PC-3 (cell line): ENCODE measurements around the gene MCU. TPM values are rescaled to one million over a fixed set of nuclear protein-coding genes. Genes with fewer than 3 reads are reported as not detected.

Experiments used
- ATAC-seq: fragments of 200-7000 bp; cut with Tn5 transposase; 2 replicates; pipeline ENCODE4 v1.9.1; 2020; ENCODE audit warnings: mild to moderate bottlenecking, moderate library complexity
- BruUV-seq: library from RNA; stranded (reverse); fragments of 400-500 nt; replicated peaks from 2 replicates; lab custom pipeline; 2021; lab: Mats Ljungman, UMichigan
- CTCF ChIA-PET: fragments of 300-600 bp; sonication (Branson Sonifier 250); formaldehyde crosslinking; loops from one replicate; lab custom pipeline; 2022; ENCODE audit warnings: antibody characterized with exemption; lab: Charles Lee
- POLR2A ChIA-PET: fragments of 300-600 bp; sonication (Branson Sonifier 250); formaldehyde crosslinking; loops from one replicate; lab custom pipeline; 2022; ENCODE audit warnings: antibody characterized with exemption; ENCODE audit not compliant: unreplicated experiment; lab: Charles Lee
- DNase-seq: peaks from one replicate; pipeline ENCODE4 v3.0.0-alpha.2; 2015
- H2AFZ ChIP-seq: fragments of 300-600 bp; sonication (generic); 2 replicates; pipeline ENCODE4 v1.6.0; 2016; ENCODE audit warnings: antibody characterized with exemption, low read length
- H3F3A ChIP-seq: fragments of 300-600 bp; sonication (generic); one replicate; pipeline ENCODE4 v1.6.0; 2017; ENCODE audit warnings: antibody characterized with exemption, low read length, control low read depth, mild to moderate bottlenecking; ENCODE audit not compliant: unreplicated experiment
- H3K27ac ChIP-seq: fragments of 300-600 bp; sonication (generic); 2 replicates; pipeline ENCODE4 v1.5.1; 2016; ENCODE audit warnings: mild to moderate bottlenecking, low read length
- H3K27me3 ChIP-seq: fragments of 300-600 bp; sonication (generic); 2 replicates; pipeline ENCODE4 v1.6.1; 2016; ENCODE audit warnings: low read length, mixed read lengths
- H3K36me3 ChIP-seq: fragments of 300-600 bp; sonication (generic); 2 replicates; pipeline ENCODE4 v1.6.1; 2016; ENCODE audit warnings: low read depth, mixed run types, low read length, mixed read lengths
- H3K4me1 ChIP-seq: fragments of 300-600 bp; sonication (generic); 2 replicates; pipeline ENCODE4 v1.5.1; 2016; ENCODE audit warnings: low read length; ENCODE audit not compliant: insufficient read depth
- H3K4me2 ChIP-seq: fragments of 300-600 bp; sonication (generic); 2 replicates; pipeline ENCODE4 v1.6.0; 2016; ENCODE audit warnings: low read length
- H3K4me3 ChIP-seq: fragments of 300-600 bp; sonication (generic); 2 replicates; pipeline ENCODE4 v1.5.1; 2016; ENCODE audit warnings: mild to moderate bottlenecking, low read length, mixed read lengths
- H3K79me2 ChIP-seq: fragments of 300-600 bp; sonication (generic); 2 replicates; pipeline ENCODE4 v1.6.1; 2017; ENCODE audit warnings: low read length, mixed read lengths
- H3K9ac ChIP-seq: fragments of 300-600 bp; sonication (generic); 2 replicates; pipeline ENCODE4 v1.6.0; 2016; ENCODE audit warnings: mild to moderate bottlenecking, low read length
- H3K9me2 ChIP-seq: fragments of 300-600 bp; sonication (generic); replicated peaks from 2 replicates; pipeline ENCODE4 v1.6.1; 2016; ENCODE audit warnings: mixed run types, low read length, mixed read lengths
- H3K9me3 ChIP-seq: fragments of 300-600 bp; sonication (generic); 2 replicates; pipeline ENCODE4 v1.6.1; 2016; ENCODE audit warnings: low read length, mixed read lengths
- H4K20me1 ChIP-seq: fragments of 300-600 bp; sonication (generic); 2 replicates; pipeline ENCODE4 v1.6.1; 2016; ENCODE audit warnings: low read length, mixed read lengths
- EZH2 ChIP-seq: fragments of 300-600 bp; sonication (generic); IDR thresholded peaks from one replicate; pipeline ENCODE4 v1.6.1; 2017; ENCODE audit warnings: antibody characterized with exemption, mild to moderate bottlenecking, low read length; ENCODE audit not compliant: unreplicated experiment
- EZH2phosphoT487 ChIP-seq: fragments of 300-600 bp; sonication (generic); IDR thresholded peaks from 2 replicates; pipeline ENCODE4 v1.6.1; 2018; ENCODE audit warnings: mild to moderate bottlenecking, antibody characterized with exemption, low read length, borderline replicate concordance
- intact Hi-C: fragments of 100-400 bp; cut with micrococcal nuclease; formaldehyde crosslinking; loops from 2 replicates; pipeline ENCODE4 v1.9.0; 2023
- total RNA-seq: library from RNA; depleted of rRNA; stranded (reverse); fragments of >200 nt; gene quantifications from 2 replicates; pipeline ENCODE4 v1.2.3, GENCODE V29; 2014
- TF ChIP-seq, protein P1 (sequence below): fragments of 300-600 bp; sonication (generic); conservative IDR thresholded peaks from 2 replicates; pipeline ENCODE4 v1.5.1; 2017; ENCODE audit warnings: antibody characterized with exemption, low read depth, mild to moderate bottlenecking, low read length

Gene MCU
- total RNA-seq, 1 experiment from 2014 or later: 21.5 TPM

DNA sequence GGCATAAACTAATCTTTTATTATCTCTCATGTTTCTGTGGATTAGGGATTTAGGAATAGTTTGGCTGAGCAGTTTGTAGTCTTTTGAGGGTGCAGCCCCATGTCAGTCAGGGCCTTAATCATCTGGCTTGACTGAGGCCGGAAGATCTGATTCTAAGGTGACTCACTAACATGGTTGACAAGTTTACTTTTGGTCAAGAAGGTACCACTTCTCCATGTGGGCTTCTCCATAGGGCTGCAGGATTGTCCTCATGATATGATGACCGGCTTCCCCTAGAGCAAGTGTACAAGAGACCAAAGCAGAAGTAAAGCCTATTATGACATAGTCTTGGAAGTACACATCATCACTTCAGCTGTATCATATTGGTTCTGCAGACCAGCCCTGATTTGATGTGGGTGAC lies 155.7 kb downstream of the MCU start:
- Histone ChIP-seq H3K9me3 (0 out of 2 replicates have a peak, but pooled peaks cover 12% of the 10 kb centered on the region), H3K36me3 (no peaks in the 10 kb centered on the region; the same call in 1 of the 2 replicates), H3K4me1 (peaks cover 25% of the 10 kb centered on the region), H3K4me2 (no peak overlapping the region), H3K27ac (no peak overlapping the region), H3K27me3 (no peaks in the 10 kb centered on the region), H3K79me2 (no peaks in the 10 kb centered on the region), H2AFZ (no peak overlapping the region), H3K4me3 (no peak overlapping the region), H4K20me1 (no peaks in the 10 kb centered on the region), H3K9ac (no peak overlapping the region), H3F3A (no peaks in the 10 kb centered on the region), H3K9me2 (0 out of 2 replicates have a peak, but pooled peaks cover 8% of the 10 kb centered on the region)
- ChIA-PET CTCF (no interaction called here), POLR2A (no interaction called here)
- DNase-seq (peak; percentile 87), ATAC-seq (peak; percentile 41)
- BruUV-seq: no TSS peak
- TF ChIP-seq EZH2: no peak
- no peak for TF ChIP-seq EZH2phosphoT487
- TF ChIP-seq, protein P1, sequence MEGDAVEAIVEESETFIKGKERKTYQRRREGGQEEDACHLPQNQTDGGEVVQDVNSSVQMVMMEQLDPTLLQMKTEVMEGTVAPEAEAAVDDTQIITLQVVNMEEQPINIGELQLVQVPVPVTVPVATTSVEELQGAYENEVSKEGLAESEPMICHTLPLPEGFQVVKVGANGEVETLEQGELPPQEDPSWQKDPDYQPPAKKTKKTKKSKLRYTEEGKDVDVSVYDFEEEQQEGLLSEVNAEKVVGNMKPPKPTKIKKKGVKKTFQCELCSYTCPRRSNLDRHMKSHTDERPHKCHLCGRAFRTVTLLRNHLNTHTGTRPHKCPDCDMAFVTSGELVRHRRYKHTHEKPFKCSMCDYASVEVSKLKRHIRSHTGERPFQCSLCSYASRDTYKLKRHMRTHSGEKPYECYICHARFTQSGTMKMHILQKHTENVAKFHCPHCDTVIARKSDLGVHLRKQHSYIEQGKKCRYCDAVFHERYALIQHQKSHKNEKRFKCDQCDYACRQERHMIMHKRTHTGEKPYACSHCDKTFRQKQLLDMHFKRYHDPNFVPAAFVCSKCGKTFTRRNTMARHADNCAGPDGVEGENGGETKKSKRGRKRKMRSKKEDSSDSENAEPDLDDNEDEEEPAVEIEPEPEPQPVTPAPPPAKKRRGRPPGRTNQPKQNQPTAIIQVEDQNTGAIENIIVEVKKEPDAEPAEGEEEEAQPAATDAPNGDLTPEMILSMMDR: no peak
- intact Hi-C loops: loop anchor here (2.0 kb wide), 2 partner anchors 27 to 213 kb away; no protein-coding TSS in a partner anchor

DNA sequence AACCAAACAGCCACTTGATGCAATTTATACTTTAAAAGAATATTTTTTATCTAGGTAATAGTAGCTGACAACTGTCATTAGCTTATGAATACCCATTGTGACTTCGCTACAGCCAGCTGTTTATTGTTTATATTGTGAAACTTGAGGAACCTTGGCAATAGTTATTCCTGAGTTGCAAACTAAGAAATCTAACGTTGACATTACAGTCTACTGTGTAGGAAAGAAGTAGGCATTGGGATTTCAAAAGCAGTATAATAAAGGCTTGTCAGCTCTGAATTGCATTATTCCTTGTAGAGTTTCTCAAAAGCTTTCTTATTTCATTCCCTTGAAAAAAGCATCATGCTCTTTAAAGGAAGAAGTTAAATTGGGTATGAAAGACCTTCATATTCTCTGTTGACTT lies 158.9 kb downstream of the MCU start:
- Histone ChIP-seq H3K9me2 (0 out of 2 replicates have a peak, but pooled peaks cover 8% of the 10 kb centered on the region), H3K36me3 (no peaks in the 10 kb centered on the region; the same call in 1 of the 2 replicates), H2AFZ (no peak overlapping the region), H3K9me3 (0 out of 2 replicates have a peak, but pooled peaks cover 12% of the 10 kb centered on the region), H3K27ac (no peak overlapping the region), H4K20me1 (no peaks in the 10 kb centered on the region), H3F3A (no peaks in the 10 kb centered on the region), H3K9ac (no peak overlapping the region), H3K79me2 (no peaks in the 10 kb centered on the region), H3K4me1 (peaks cover 22% of the 10 kb centered on the region), H3K4me2 (no peak overlapping the region), H3K27me3 (no peaks in the 10 kb centered on the region), H3K4me3 (no peak overlapping the region)
- BruUV-seq: no TSS peak
- POLR2A ChIA-PET: interaction anchor here (0.7 kb wide), 1 partner anchor 333 kb away, joined by 3 read pairs; no protein-coding TSS in a partner anchor
- ATAC-seq: no peak
- DNase-seq: no peak
- intact Hi-C loops: no loop called here
- CTCF ChIA-PET: no interaction called here
- TF ChIP-seq EZH2 (no peak), EZH2phosphoT487 (no peak)
- TF ChIP-seq, protein P1: no peak

DNA sequence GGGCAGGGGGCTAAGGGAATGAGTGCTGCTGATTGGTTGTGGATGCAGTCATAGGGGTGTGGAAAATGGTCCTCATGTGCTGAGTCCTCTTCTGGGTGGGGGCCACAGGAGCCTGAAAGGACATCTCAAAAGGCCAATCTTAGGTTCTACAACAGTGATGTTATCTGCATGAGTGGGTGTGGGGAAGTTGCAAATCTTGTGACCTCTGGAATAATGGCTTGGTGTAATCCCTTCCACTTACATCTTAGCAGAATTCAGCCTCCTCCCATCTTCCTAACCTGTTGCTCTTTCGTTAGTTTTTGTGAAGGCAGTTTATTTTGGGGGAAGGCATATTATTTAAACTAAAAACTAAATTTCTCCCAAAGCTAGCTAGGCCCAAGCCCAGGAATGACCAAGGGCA lies 159.6 kb downstream of the MCU start:
- no peaks in the 10 kb centered on the region for H4K20me1 ChIP-seq
- H3K4me1 ChIP-seq: peaks cover 15% of the 10 kb centered on the region
- H3F3A ChIP-seq: no peaks in the 10 kb centered on the region
- H3K27me3 ChIP-seq: no peaks in the 10 kb centered on the region
- no peak overlapping the region for H3K9ac ChIP-seq
- H3K4me3 ChIP-seq: no peak overlapping the region
- H2AFZ ChIP-seq: no peak overlapping the region
- no peak for DNase-seq
- TF ChIP-seq EZH2 (no peak), EZH2phosphoT487 (no peak)
- TF ChIP-seq, protein P1: no peak
- H3K4me2 ChIP-seq: no peak overlapping the region
- H3K79me2 ChIP-seq: no peaks in the 10 kb centered on the region
- 0 out of 2 replicates have a peak, but pooled peaks cover 12% of the 10 kb centered on the region for H3K9me3 ChIP-seq
- BruUV-seq: no TSS peak
- intact Hi-C loops: no loop called here
- H3K36me3 ChIP-seq: no peaks in the 10 kb centered on the region; the same call in 1 of the 2 replicates
- ATAC-seq: no peak
- no peak overlapping the region for H3K27ac ChIP-seq
- 0 out of 2 replicates have a peak, but pooled peaks cover 8% of the 10 kb centered on the region for H3K9me2 ChIP-seq
- POLR2A ChIA-PET: interaction anchor here (0.7 kb wide), 1 partner anchor 332 kb away, joined by 3 read pairs; no protein-coding TSS in a partner anchor
- CTCF ChIA-PET: no interaction called here
